NB4 (cell line): ENCODE results near the gene VSIG10L.

Experiments
- DNase-seq: peaks from one replicate; pipeline ENCODE4 v3.0.0; 2010; ENCODE audit warnings: low read depth
- H3K4me3 ChIP-seq: one replicate; pipeline ENCODE4 v1.5.1; 2011; ENCODE audit warnings: mild to moderate bottlenecking, low read depth, low read length, moderate library complexity
- MYC ChIP-seq: IDR thresholded peaks from 2 replicates; pipeline ENCODE4 v1.6.1; 2011; ENCODE audit warnings: low read depth, low read length
- POLR2A ChIP-seq: IDR thresholded peaks from 2 replicates; pipeline ENCODE4 v1.6.1; 2011; ENCODE audit warnings: mild to moderate bottlenecking; ENCODE audit not compliant: insufficient read length; ENCODE audit errors: extremely low read depth
- TF ChIP-seq, protein P1 (sequence below): IDR thresholded peaks from 2 replicates; pipeline ENCODE4 v1.6.1; 2011; ENCODE audit warnings: low read depth, low read length
- TF ChIP-seq, protein P2 (sequence below): IDR thresholded peaks from one replicate; pipeline ENCODE4 v1.5.1; 2012; ENCODE audit warnings: low read depth, low read length

VSIG10L gene

DNA sequence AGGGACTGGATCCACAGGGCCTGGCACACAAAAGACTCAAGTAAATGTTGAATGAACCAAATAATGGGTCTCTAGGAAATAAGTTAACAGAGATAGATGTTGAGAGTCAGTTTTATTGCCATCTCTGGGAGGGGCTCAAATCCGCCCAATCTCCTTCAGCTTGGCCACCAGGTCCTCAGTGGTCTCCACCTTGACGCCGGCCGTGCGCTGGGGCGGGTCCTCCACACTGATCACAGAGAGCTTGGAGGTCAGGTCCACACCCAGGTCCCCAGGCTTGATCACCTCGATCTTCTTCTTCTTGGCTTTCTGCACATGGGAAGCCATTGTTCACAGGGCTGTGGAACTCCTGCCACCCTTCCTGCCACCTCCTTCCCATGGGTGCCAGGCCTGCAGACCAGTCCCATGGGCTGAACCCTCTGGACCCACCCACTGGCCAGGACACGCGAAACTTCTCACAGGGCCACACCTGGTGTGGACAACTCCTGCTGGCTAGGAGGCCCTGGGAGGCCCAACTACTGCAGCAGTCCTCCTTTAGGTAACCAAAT, 3.2 kb upstream of the VSIG10L start:
- no peak for DNase-seq
- H3K4me3 ChIP-seq = no peak overlapping the region
- TF ChIP-seq, protein P1, sequence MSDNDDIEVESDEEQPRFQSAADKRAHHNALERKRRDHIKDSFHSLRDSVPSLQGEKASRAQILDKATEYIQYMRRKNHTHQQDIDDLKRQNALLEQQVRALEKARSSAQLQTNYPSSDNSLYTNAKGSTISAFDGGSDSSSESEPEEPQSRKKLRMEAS = no peak
- TF ChIP-seq, protein P2, sequence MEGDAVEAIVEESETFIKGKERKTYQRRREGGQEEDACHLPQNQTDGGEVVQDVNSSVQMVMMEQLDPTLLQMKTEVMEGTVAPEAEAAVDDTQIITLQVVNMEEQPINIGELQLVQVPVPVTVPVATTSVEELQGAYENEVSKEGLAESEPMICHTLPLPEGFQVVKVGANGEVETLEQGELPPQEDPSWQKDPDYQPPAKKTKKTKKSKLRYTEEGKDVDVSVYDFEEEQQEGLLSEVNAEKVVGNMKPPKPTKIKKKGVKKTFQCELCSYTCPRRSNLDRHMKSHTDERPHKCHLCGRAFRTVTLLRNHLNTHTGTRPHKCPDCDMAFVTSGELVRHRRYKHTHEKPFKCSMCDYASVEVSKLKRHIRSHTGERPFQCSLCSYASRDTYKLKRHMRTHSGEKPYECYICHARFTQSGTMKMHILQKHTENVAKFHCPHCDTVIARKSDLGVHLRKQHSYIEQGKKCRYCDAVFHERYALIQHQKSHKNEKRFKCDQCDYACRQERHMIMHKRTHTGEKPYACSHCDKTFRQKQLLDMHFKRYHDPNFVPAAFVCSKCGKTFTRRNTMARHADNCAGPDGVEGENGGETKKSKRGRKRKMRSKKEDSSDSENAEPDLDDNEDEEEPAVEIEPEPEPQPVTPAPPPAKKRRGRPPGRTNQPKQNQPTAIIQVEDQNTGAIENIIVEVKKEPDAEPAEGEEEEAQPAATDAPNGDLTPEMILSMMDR = no peak
- TF ChIP-seq POLR2A (no peak), MYC (no peak)

DNA sequence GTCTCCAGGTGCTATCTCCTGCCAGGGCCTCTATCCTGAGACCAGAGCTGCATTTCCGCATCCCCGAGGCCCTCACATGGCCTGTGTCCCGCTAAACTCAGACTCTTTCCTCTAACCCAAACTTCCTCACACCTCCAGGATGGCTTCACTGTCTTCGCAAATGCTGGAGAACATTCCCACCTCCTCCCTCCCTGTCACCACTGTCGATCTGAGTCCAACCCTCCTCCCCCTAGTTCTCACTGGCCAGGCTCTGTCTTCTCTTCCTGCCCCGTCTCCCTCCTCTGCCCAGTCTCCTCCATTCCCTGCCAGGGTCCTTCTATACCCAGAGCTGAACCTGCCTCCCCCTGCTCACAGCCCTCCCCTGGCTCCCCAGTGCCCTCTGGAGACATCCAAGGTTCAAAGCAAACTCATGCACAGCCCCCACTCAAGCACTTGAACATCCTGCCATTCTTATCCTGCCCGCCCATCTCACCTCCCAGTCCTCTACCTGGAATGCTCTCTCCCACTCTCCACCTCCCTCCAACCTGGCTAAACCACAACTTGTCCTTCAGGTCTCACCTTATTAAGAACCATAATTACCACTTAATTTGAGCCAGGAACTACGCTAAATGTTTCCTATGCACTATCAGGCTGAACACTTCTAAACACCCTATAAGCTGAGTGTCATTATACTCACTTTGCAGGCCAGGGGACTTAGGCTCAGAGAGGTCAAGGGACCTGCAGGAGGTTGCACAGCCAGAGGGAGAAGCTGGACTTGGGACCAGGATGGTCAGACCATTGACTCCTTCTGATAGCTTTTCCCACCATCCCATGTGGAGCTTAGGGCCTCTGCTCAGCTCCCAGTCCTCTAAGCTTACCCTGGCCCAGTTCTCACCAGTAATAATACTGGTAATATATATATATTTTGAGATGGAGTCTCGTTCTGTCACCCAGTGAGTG, 961 bp upstream of the VSIG10L start:
- no peak overlapping the region for H3K4me3 ChIP-seq
- no peak for DNase-seq
- TF ChIP-seq, protein P2 = no peak
- TF ChIP-seq POLR2A (no peak), MYC (no peak)
- TF ChIP-seq, protein P1 = no peak

DNA sequence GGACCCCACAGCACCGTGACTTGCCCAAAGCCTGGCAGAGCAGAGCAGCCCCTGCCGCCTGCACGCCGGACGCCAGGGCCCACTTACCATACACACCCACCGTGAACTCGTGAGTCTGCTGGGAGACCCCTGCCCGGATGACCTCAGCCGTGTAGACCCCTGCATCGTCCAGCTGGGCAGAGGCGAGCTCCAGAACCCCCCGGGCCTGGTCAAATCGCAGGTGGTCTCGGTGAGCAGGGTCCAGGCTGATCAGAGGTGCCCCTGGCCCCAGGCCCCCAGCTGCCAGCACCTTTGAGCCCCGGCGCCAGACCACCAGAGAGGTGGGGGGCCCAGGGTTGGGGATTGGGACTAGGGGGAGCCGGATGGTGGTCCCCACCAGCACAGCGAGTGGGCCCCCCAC, 873 bp downstream of the VSIG10L start:
- TF ChIP-seq, protein P2 = no peak
- no peak for TF ChIP-seq POLR2A
- TF ChIP-seq, protein P1 = no peak
- TF ChIP-seq MYC = no peak
- no peak for DNase-seq
- no peak overlapping the region for H3K4me3 ChIP-seq

DNA sequence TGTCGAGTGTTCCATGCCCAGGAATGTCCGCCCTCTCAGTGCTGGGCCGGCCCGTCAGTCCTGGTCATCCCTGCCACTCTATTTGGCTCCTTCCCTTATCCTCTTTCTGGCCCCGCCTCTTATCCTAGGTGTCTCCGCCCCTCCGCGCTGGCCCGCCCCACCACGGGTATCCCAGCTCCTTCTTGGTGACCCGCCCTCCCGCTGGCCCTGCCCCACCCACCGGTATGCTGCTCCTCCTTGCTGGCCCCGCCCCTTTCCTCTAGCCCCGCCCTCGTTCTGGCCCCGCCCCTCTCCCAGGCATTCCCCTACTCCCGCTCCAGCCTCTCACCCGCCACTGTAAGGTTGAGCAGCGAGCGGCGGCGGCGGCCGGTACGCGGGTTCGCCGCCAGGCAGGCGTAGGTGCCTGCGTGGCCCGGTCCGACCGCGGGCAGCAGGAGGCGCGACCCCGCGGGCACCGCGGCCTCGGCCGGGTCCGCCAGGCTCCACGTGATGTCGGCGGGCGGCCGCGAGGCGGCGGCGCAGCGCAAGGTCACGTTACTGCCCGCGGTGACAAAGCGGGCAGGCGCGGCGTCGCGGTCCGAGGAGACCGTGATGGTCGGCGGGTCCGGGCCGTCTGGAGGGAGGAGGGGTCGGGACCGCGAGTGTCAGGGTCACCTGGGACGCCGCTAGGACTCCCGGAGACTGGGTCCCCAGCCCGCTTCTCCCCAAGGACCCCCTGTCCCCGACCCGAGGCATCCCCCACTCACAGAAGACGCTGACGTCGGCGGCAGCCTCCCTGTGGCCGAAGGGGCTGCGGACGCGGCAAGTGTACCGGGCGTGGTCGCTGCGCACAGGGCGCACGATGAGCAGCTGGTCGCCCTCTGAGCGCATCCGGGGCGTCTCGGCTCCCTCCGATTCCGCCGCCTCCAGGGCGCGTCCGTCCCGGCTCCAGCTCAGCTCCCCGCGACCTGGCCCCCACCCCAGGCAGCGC, 2.0 kb downstream of the VSIG10L start:
- peak overlapping the region; percentile 53 for H3K4me3 ChIP-seq
- no peak for TF ChIP-seq POLR2A
- TF ChIP-seq, protein P1 = peak; percentile 70
- peak; percentile 71; the same call in 1 of the 2 replicates for TF ChIP-seq MYC
- peak; percentile 94 for DNase-seq

DNA sequence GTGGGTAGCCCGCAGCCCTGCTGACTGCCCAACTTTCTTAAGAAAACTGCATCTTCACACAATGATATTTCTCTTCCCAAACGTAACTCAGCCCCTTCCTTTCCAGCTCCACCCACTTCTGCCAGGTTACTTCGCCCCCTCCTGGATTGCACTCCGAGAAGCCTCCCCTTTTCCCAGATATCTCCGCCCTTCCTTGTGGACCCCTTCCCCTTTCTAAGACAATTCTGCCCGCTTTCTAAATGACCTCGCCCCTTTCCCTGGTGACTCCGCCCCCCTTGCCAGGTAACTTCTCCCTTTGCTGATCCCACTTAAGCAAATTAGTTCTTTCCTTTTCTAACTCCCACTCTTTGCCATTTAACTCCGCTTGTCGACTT, 2.6 kb downstream of the VSIG10L start:
- DNase-seq = no peak
- TF ChIP-seq POLR2A (no peak), MYC (no peak)
- TF ChIP-seq, protein P2 = no peak
- TF ChIP-seq, protein P1 = no peak
- peak overlapping the region; percentile 53 for H3K4me3 ChIP-seq
